HG02798 (cell line): ENCODE data around the gene MTHFSD.

Source experiments
- ATAC-seq: cut with Tn5 transposase; IDR thresholded peaks from one replicate; pipeline ENCODE4 v1.9.1; 2021; ENCODE audit warnings: mild to moderate bottlenecking; ENCODE audit not compliant: unreplicated experiment, poor library complexity

MTHFSD gene

GRCh38 chr16:86532526-86532815 lies 22.6 kb downstream of the MTHFSD start:
- no peak for ATAC-seq

GRCh38 chr16:86531641-86532525 lies 23.2 kb downstream of the MTHFSD start:
- no peak for ATAC-seq

DNA sequence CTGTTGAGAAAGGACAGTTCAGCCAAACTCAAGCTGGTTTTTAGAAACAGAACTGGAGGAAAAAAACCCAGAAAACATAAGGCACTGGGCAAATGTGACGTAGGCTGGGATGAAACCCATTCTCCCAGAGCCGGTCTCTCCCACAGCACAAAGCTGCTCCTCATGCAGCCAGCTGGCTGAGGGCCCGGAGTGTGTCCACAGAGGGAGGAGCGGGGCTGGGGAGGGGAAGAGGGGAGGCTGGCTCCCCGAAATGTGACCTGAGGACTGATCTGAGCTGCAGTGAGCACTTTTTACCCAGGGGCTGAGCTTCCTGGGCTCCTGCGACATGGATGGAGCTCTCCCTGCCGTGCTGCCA lies 23.9 kb downstream of the MTHFSD start:
- no peak for ATAC-seq

GRCh38 chr16:86530251-86531190 lies 24.5 kb downstream of the MTHFSD start:
- no peak for ATAC-seq

DNA sequence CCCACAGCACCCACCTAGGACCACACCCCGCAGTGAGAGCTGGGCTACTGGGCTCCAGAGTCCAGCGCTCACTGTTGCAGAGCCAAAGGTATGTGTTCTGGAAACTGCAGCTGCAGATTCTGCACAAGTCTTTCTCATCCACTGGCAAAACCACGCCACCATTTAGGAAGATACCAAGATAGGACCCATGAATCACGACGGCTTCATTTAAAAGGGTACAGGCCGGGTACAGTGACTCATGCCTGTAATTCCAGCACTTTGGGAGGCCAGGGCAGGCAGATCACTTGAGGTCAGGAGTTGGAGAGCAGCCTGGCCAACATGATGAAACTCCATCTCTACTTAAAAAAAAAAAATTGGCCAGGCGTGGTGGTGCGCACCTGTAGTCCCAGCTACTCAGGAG lies 25.9 kb downstream of the MTHFSD start:
- ATAC-seq = no peak

DNA sequence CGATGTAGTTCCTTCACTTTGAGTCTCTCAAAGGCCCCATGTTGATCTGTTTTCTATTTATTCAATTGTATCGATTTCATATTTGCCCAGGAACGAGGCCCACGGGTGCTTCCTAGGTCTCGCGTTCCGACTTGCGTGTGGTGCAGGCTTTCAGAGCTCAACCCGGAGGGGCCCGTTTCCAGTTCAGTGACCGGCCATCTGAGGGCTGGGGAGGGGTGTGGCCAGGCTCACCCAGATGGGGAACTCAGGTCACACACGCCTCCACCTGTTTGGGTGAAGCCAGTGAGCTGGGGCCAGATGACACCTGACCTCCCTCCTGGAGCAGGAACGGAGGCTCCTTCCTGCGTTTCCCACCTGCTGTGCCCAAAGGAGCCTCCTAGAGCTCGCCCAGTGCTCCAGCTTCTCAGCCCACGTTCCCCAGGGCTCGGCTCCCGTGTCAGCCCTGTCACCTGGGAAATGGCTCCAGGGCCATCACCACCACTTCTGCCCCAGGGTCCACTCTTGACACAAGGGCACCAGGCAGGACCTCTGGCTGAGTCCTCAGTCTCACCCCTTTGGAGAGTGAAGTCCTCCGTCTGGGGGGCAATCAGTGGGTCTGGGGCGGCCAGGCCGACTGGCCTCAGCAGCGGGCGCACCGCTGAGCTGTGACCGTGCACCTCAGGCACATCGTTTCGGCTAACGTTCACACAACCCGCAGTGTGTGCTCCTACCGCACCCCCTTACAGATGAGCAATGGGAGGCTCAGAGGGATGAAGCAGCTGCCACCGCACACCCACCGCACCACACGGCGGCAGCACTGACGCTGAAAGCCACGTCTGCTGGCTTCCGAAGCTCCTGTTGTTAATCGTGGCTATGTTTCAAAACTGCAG lies 26.7 kb downstream of the MTHFSD start:
- ATAC-seq = no peak

GRCh38 chr16:86527366-86527765 lies 27.7 kb downstream of the MTHFSD start:
- ATAC-seq = no peak

DNA sequence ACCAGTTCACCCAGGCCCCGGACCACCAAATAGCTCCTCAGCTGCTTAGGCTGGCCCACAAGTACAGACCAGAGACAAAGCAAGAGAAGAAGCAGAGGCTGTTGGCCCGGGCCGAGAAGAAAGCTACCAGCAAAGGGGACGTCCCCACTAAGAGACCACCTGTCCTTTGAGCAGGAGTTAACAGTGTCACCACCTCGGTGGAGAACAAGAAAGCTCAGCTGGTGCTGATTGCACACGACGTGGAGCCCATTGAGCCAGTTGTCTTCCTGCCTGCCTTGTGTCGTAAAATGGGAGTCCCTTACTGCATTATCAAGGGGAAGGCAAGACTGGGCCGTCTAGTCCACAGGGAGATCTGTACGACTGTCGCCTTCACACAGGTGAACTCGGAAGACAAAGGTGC lies 29.3 kb downstream of the MTHFSD start:
- ATAC-seq = no peak

DNA sequence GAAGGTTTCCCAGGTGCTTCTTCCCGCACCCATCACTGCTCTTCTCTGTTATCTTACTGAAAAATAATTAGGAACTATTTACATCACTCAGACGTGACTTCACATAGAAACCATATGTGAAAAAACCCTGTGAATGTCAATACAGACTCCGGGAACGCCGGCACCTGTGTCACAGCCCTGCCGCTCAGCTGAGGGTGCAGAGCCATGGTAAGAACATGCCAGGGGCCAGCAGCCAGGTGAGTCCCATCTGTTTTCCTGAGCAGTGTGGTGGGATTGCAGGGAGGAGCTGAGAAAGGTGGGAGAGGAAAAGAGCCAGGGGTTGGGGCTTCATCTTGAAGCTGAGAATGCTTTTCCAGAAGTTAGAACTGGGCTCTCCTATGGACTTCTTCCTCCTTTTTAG lies 31.0 kb downstream of the MTHFSD start:
- no peak for ATAC-seq

DNA sequence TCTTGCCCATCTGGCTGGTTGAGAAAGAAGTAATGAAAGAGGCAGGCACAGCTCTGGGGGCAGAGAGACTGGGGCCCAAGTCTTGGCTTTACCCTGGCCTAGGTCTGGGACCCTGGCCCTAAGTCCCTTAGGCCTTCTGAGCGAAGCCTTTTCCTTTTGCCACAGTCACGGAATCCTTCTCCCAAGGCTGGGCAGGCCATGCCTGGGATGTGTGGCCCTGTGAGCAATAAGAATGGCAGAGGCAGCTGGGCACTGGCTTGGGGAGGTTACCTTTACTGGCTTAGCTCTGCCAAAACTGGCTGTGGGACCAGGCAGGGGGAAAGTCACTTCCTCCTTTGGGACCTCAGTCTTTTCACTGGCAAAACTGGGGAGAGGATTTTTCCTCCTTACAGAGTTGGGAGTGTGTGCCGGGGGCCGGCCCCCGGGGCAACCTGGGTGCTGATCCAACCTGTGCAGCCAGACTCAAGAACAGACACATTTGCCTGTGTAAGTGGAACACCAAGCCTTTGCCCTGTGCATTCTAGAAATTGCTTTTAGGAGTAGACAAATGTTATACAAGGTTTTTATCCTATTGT lies 31.8 kb downstream of the MTHFSD start:
- no peak for ATAC-seq

DNA sequence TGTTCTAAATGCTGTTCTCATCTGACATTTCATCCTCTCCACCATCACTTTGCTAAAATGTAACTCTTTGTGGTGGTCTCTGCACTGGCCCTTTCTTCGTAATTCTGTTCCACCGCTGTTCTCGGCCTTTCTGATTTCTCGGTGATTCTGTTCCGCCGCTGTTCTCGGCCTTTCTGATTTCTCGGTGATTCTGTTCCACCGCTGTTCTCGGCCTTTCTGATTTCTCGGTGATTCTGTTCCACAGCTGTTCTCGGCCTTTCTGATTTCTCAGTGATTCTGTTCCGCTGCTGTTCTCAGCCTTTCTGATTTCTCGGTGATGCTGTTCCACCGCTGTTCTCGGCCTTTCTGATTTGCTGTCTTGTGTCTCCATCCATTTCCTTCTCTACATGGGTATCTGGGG lies 32.4 kb downstream of the MTHFSD start:
- no peak for ATAC-seq

GRCh38 chr16:86521236-86522197 lies 33.5 kb downstream of the MTHFSD start:
- ATAC-seq = no peak

DNA sequence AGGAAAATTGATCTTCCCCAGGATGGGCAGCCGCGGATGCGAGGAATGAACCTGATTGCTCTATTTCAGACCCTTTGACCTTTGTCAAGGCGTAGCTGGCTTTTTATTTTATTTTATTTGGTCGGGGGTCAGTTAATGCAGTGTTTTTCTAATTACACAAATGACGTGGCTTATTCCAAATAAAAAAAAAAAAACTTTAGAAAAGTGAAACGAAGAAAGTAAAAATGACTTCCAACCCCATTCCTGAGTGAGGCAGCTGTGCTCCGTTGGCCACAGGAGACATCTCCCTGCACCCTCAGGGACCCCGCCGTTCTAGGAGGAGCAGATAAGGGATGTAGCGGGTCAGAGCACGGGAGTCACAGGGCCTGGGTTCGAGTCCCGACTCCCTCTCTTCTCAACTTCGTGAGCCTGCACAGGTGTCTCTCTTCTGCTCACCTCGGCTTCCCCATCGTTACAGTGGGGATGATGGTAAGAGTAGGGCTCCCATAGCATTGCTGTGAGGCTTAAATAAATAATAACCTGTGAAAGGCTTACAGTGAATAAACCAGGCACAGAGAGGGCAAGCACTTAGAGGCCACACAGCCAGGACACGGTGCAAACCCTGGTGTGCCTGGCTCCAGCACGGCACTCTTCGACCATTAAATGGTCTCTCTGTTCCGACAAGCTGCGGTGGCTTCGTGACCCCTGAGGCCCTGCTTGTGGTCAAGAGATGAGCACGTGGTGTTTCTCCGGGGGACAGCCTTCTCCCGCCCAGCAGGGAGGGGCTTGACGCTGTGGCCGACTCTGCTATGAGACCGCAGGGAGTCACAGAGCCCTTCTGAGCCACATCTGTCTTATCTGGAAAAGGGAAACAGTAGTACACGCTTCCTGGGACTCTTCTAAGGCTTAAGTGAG lies 34.5 kb downstream of the MTHFSD start:
- ATAC-seq = no peak

GRCh38 chr16:86519649-86520316 lies 35.3 kb downstream of the MTHFSD start:
- no peak for ATAC-seq

- no peak for ATAC-seq
Measured at GRCh38 chr16:86519007-86519648, 35.9 kb downstream of the MTHFSD start.

DNA sequence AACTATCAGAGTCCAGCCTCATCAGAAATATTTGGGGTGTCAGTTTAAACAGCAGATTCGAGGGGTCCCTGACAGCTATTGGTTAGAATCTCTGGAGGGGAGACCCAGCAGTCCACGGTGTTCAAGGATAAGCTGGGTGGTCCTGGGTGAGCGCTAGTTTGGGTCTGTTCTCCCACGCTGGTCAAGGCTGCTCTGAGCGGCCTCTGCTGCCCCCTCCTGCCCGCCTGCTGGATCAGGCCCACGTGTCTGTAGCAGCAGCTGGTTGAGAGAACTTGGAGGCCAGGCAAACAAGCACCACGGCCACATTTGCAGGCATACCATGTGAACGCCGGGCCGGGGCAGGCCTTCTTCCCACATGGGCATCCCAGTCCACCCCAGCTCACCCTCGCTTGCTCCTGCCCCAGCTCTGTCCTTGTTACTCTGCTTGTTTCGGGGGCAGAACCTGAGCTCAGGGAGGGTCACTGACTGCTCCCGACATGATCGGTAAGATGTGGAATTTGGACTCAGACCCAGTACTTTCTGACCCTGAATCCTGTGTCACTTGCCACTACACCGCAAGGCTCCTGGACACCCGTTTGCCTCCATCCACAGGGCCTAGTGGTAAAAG lies 37.3 kb downstream of the MTHFSD start:
- ATAC-seq = no peak

GRCh38 chr16:86517033-86517432 lies 38.0 kb downstream of the MTHFSD start:
- no peak for ATAC-seq
